GM19351 (cell line): ENCODE data around the gene TFIP11.

Source experiments
- ATAC-seq: cut with Tn5 transposase; IDR thresholded peaks from one replicate; pipeline ENCODE4 v1.9.1; 2021; ENCODE audit warnings: mild to moderate bottlenecking, moderate library complexity; ENCODE audit not compliant: unreplicated experiment

Gene TFIP11

DNA sequence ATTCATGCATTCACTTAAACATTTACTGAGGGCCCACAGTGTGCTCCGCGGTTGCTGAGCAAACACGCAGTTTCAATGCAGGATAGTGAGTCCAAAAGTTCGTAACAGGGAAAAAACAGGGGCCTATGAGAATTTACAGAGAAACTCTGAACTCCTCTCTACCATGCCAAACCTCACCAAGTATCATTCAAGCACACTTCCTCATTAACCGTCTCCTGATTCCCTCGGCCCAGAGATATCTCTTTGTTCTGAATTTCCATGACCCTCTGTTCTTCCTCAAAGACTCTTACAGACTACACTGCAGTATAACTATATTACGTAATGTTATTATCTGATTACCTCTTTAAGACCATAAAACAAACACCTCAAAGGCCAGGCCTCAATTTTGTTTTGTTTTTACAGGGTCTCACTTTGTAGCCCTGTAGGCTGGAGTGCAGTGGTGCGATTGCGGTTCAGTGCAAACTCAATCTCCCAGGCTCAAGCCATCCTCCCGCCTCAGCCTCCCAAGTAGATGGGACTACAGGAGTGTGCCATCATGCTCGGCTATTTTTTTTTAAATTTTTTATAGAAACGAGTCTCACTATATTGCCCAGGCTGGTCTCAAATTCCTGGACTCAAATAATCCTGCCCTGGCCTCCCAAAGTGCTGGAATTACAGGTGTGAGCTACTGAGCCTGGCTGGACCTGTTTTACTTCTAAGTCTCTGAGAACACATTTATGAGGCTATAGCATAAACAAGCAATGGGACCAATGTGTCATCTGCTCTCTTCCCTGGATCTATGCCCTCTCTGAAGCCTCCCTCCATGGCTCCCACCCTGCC is 32.3 kb downstream of the TFIP11 start:
- no peak for ATAC-seq

DNA sequence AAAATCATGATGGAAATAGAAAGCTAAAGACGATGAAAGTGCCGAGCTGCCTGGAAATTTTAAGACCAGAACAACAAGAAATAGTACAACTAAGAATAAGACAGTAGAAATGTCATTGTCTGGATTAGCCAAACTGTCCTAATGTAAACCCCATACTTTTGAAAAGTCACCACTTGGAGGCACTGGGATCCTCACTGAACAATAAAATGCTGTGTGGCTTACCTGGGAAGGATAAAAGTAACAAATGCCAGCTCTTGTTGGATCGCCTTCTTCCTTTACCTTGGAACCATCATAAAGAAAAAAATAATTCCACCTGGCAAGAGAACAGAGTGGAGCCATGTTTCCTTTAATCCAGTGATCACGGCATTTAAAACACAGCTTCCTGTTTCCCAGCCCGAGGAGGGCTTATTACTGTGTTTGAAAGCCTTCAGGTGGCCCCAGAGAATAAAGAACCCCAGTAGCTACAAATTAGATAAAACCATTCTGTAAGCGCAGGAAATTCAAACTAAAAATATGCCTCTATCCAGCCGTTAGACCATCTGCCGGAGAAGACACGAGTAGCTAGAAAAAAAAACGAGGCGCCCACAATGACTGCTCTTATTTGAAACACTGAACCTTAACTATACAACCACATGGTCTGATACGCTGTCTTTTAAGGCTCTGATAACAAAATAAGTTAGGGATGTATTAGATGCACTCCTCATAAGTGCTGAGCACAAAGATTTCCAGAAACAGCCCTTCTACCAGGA is 33.1 kb downstream of the TFIP11 start:
- no peak for ATAC-seq

DNA sequence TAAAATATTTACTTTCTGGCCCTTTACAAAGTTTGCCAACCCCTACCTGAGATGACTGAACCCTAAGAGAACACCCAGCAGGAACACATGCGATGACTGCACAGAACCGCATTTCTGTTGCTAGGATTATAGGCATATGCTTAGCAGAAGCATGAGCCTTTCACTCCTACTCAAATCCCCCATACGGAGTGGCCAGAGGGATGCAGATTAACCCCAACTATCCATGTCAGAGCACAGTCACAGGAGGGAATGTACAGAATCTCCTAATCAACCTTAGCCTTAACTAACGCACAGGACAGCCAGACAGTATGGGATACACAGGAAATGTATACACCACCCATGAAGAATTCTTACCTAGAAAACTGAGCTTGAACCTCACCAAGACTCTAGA is 34.9 kb downstream of the TFIP11 start:
- ATAC-seq, result no peak

DNA sequence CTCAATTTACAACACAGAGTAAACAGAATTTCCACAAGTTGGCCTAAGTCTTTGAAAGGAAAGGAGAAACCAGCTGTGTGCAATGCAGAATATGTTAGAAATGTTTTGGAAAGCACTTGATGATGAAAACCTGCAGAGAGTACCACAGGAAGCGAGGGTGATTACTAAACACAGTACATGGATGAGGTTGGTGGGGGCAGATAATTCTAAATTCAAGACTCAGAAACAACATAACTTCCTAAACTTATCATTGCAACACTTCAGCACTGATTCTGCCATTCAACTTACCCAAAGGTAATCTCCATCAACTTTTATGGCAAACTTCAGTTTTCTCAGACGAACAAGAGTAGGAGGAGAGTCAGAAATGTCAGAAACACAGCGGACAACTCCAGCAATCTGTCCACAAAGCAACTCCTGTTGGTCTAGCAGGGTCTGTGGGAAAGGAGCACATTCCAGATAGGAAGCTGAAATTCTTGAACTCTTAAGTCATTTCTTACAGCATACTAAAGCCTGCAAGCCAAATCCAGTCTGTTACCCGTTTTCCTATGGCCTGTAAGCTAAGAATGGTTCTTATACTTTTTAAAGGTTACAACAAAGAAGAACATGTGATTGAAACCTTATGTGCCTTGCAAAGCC is 35.5 kb downstream of the TFIP11 start:
- no peak for ATAC-seq

DNA sequence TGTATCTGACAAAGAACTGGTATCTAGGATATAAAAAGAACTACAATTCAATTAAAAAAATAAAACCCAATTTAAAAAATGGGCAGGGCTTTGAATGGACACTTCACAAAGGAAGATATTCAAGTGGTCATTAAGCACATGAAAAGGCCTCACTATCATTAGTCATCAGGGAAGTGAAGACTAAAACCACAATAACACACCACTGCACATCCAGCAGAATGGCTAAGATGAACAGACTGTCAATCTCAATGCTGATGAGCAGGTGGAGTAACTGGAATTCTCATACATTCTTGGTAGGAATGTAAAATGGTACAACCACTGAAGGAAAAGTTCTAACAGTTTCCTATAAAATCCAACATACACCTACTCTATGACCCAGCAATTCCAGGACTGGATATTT is 37.6 kb downstream of the TFIP11 start:
- ATAC-seq, result no peak

DNA sequence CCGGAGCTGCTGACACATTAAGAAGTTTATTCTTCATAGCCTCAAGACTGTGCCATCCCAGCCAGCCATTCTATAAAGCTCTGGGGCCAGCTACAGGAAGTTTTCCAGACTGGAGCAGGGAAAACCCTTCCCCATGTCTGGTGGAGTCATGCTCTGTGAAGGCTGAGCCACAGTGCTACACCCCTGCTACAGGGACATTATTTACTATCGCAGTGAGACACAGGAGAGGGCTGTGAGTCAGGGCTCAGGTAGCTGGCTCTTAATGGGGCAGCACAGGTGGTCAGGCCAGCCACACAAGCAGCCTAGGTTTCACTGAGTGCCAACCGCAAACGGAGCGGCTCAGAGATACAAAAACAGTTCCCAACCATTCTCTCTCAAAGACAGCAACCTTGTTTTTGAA is 40.8 kb downstream of the TFIP11 start:
- ATAC-seq, result no peak

DNA sequence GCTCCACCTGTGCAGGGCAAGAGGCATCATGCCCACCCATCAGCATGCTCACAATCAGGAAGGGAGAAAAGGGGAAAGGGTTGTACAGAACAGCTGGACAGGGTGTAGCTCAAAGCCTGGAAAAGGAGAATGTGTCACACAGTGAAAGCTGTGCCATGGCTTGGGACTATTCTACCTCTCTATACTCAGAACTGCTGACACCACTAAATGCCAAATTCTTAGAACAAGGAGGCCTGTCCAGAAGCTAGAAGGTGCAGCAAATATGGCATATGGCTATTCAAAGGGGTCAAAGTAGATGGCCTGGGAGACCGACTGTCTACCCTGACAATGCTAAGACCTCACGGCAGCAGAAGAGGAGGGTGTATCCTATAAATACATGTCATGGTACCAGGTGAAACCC is 41.5 kb downstream of the TFIP11 start:
- ATAC-seq, result no peak

DNA sequence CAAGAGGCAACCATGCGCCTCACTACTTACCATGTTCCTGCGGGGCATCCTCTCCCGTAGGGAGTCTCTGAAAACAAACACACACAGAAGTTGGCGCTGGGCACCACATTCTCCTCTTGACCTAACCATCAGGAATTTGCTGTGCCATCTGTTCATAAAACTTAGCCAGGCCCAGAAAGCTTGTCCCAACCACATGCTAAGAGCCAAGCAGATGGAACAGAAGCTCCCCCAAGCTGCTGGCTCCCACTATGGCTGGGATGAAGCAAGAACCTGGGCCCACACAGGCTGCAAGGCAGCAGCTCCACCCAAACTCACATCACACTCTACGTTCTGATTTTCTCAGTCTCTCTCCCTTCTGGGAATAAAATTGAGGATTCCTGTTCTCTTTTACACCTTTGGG is 46.1 kb downstream of the TFIP11 start:
- ATAC-seq, result no peak

DNA sequence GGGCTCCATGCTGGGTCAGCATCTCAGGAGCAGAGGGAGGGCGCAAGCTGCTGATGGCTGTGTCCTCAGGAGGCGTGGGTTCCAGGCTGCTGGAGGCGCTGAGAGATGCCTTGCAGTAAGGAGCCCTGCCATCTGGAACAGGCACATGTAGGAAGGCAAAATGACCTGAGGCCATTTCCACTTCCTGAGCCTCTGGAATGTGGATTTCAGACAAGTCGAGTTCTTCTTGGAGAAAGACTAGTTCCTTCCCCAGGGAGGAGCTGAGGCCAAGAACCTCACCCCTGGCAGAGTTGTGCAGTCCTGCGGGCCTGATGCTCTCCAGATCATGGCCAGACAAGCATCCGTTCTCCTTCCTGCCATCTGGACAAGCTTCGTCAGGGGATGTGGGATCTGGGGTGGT is 48.0 kb downstream of the TFIP11 start:
- ATAC-seq, result no peak

DNA sequence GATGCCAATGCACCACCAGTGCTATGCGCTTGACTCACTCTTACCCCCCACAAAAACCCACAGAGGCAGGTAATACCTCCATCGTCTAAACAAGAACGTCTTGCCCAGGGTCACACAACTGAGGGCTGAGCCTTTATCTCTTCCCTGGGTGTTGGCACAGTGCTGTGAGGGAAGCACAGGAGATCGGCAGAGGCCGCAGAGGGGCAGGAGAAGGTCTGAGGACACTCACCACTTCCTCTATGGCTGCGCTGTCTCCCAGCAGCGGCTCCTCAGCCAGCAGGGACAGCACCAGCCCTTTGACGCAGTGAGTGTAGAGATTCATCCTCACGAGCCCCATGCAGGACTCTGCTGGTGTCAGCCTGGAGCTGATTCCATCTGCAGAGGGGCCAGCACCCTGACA is 48.6 kb downstream of the TFIP11 start:
- no peak for ATAC-seq

DNA sequence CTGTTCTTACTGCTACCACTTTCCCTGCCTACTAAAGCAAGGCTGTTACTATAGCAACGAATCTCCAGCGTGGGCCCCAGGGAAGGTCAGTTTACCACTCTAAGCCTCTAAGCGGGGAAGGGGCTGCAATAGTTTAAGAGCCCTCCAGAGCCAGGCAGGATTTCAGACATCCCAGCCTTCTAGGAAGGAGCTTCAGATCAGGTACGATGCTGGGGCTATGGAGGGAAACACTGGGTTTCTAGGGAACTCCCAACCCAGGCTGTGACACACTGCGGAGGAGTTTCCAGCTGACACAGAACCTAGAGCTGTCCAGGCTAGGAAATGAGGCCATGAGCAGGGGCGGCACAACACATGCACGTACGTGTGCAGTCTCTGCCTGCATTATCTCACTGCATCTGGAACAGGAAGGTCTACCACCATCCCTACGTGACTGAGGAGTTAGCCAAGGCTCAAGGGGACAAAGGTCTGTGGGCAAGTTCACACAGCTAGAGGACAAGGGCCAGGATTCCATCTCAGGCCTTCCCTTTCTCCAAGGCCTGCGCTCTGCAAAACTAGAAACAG is 49.1 kb downstream of the TFIP11 start:
- ATAC-seq, result no peak

DNA sequence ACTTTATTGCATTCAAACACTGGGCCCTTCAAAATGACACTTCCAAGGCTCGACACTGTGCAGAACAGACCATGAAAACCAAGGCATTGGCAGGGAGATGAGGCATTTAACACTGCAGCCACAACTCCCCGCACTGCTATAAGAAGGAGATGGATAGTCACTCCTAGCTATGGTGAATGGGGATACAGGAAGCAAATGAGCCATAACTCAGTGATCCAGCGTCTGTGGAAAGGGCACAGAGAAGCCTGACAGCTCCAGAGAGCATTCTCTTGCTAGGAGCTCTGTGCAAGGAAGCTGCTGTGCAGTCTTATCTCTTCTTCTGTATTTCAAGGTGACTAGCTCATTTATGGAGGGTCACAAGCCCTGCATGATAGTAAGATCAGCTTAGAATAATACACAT is 49.6 kb downstream of the TFIP11 start:
- no peak for ATAC-seq

DNA sequence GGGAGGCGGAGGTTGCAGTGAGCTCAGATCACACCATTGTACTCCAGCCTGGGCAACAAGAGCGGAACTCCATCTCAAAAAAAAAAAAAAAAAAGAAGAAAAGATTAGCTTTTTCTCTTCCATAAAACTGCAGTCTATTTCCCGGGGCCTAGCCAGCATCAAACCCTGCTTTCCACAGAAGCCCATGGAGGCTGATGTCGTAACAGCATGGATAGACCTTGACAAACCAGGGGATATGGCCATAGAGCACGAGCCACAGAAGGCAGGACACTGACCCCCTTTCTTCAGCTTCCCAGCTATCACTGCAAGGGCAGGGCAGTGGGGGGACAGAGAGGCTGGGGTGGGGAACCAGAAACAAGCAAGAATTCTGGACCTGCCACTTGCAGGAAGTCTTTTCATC is 50.2 kb downstream of the TFIP11 start:
- ATAC-seq, result no peak

DNA sequence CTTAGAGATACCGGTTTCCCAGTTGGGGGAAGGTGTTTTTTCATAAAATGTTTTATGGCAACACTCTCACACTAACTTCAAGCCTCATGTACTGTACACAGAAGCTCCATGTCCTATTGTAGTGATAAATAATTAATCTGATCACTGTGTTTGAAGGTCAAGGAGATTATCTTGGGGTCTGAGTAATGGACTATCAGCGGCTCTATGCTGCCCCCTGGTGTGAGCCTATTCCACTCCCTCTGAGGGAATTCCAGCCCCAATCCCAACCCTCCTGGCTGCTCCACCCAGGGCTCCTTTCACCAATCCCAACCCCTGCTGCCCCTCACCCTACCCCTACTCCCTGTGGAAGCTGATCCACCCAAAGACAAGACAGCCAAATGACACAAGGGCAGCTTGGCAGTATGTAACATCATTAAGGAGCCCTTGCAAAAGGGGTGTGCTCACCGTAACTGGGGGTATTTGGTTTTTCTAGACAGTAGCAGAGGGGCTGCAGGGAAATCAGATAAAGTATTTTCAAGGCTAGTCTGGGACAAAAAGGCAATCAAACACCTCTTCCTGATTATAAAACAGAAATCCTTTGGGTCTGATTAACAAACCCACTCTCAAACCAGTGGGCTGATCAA is 51.0 kb downstream of the TFIP11 start:
- no peak for ATAC-seq

DNA sequence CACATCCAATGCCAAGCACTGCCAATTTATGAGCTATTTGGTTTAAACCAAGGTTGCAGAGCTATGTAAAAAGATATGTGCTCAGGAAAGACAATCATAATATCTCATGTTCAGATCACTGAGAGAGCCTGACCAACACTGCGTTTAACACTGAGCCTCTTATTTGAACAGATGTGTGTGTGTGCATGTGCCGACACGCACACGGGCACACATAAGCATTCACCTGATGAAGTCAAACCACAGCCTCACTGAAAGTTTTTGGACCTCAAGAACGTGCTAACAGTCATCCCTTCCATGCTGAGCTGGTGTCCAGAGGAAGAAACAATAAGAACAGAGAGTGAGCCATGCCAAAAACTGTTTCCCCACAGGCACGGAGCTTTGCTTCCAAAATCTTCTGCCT is 52.1 kb downstream of the TFIP11 start:
- no peak for ATAC-seq

DNA sequence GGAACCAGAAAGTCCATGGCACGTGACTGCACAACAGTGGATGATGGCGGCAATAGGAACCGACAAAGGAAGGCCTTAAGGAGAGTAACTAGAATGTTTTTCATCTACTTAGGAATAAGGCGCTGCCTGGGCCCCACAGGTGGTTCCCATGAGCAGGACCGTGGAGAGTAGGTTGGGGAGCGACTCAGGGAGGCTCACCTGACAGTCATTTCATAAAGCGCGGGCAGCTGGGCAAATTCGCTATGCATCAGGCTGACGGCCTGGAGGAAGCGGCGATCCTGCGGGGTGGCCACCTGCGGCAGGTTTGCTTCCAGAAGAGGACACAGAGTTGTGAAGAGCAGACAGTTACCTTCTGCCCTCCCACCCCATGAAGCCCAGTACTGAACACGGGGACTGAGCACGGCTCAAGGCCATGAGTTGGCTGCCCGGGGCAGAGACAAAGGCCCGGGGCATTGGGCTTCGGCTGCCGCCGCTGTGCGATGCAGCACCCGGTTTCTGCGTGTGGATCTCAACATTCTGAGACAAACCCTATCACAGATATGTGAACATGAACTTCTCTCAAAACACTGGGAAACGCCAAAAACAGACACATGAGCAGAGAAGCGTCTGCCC is 54.5 kb downstream of the TFIP11 start:
- no peak for ATAC-seq

DNA sequence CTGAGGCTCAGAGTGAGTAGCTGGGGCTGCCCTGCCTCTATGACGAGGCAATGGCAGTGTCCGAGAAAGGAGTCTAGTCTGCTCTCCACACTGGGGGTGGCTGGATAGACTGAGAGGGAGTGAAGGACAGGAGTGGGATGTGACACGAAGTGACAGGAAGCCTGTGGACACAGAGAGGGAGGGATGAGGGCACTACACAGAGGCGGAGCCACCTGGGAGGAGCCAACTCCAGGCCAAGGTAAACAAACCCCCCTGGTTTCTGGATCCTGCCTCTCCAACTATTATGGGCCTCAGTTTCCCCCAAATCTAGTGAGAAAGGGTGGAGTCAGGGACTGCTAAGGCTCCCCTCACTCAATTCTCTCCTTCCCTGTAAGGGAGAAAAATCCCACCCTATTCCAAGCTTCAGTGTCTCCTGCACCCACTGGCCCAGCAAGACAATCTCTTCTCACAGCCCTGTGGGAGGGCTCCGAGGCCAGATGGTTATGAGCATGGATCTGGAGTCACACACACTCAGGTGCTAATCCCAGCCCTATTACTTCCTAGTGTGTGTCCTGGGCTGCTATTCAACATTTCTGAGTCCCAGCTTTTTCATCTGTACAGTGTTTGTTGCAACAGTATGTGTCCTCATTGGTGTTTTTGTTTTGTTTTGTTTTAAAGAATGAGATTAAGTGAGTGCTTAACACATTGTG is 58.3 kb downstream of the TFIP11 start:
- ATAC-seq, result no peak

DNA sequence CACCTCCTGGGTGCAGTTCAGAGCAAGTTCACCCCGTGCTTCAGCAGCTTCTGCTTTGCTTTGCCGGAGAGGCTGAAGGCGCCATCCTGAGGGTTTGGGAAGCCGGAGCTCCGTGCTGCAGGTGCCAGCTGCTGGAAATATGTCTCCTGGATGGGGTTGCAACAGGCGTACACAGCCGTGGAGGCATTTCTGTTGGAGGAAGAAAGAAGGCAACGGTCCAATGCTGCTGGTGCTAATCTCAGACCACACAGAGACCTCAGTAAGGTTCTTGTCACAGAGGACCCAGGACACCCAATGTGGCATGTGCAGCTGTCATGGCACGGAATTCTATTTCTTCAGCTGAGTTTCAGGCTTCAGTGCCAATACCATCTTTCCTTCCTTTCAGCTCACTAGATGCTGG is 59.1 kb downstream of the TFIP11 start:
- ATAC-seq, result no peak

DNA sequence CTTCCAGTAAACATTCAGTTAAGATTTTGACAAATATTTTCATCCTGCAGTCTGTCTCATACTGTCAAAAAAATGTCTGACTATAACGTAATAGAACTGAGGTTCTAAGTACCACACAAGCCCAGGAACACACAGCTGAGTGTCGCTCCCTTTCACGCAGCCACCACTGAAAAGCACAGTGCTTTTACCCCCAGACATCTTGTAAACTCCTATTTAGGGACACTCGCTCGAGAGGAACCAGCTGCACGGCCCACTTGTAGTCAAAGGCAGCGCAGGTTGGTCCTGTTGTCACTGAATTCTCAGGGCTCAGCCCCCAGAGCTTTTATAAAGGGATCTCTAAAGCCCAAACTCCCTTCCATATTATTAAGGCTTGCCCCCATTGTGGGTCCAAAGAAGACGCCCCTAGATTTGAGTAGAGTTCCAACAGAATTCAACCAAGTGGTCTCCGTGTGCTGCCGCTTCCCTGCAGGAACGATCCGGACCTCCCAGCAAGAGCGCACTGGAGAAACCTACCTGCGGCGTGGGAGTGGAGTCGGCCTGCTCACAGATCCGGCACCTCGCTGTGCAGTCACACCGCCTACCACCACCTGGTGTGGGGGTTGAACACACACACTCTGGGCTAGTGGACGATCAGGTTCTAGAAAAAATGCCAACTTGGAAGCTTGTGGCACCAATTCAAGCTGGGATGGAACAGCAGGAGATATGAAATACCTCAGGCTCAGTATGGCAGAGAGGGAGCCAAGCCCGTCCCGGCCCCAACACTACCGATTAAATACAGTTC is 59.8 kb downstream of the TFIP11 start:
- ATAC-seq, result no peak
